ENCODE results near the gene GUF1. TPM values are rescaled to one million over a fixed set of nuclear protein-coding genes. Genes with fewer than 3 reads are reported as not detected.

Gene GUF1
- total RNA-seq, 1 donor: 22.9 TPM

DNA sequence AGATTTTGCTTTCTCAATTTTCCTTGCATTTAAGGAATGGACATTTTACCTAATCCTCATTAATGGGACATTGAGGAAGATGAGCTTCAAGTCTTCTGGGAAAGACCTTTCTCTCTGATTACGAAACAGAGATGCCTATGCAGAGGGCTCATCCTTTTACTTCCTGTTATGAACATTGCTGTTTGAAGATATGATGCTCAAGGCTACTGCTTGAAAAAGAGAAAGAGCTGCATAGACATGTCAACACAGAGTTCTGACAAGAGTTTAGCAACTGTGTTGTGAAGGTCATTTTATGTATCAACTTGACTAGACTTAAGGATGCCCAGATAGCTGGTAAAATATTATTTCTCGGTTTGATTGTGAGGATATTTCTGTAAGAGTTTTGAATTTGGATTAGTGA lies 62.0 kb downstream of the GUF1 start:
- TF ChIP-seq, protein P1, sequence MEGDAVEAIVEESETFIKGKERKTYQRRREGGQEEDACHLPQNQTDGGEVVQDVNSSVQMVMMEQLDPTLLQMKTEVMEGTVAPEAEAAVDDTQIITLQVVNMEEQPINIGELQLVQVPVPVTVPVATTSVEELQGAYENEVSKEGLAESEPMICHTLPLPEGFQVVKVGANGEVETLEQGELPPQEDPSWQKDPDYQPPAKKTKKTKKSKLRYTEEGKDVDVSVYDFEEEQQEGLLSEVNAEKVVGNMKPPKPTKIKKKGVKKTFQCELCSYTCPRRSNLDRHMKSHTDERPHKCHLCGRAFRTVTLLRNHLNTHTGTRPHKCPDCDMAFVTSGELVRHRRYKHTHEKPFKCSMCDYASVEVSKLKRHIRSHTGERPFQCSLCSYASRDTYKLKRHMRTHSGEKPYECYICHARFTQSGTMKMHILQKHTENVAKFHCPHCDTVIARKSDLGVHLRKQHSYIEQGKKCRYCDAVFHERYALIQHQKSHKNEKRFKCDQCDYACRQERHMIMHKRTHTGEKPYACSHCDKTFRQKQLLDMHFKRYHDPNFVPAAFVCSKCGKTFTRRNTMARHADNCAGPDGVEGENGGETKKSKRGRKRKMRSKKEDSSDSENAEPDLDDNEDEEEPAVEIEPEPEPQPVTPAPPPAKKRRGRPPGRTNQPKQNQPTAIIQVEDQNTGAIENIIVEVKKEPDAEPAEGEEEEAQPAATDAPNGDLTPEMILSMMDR (IDR thresholded peaks at IDR 0.05; ENCODE audit: insufficient read depth, low read depth, low read length): no peak
- DNase-seq (ENCODE audit: low read depth): no peak
- H3K4me3 ChIP-seq (ENCODE audit: low read depth, low read length): no peak overlapping the region

Other genes with a start within 250 kb of the GUF1 start
- gene KCTD8, start 229.6 kb upstream of the GUF1 start, total RNA-seq: under 0.01 and 0.32 TPM in 2 replicates
- under 0.01 TPM in 1 of 2 replicates, not detected in the other for gene YIPF7, start 26.8 kb upstream of the GUF1 start, total RNA-seq
- 14.8 and 17.3 TPM in 2 replicates for gene GNPDA2, start 48.1 kb downstream of the GUF1 start, total RNA-seq